Measurements from ENCODE around the gene MYH15. TPM values are rescaled to one million over a fixed set of nuclear protein-coding genes. Genes with fewer than 3 reads are reported as not detected.

Gene MYH15
- total RNA-seq, 1 donor from 2014 or later = 0.52 TPM

GRCh38 chr3:108401836-108402235 is 108.6 kb downstream of the MYH15 start:
- no peak overlapping the region for H3K4me3 ChIP-seq (ENCODE audit: low read length in 3 of 3)
- H3K9me3 ChIP-seq (ENCODE audit: control insufficient read depth in 3 of 3, low read length in 3 of 3) = peaks cover 0 to 5% (median 0%) of the 10 kb centered on the region in 3 donors
- H3K4me1 ChIP-seq (ENCODE audit: control insufficient read depth in 3 of 3, insufficient read depth in 3 of 3, low read length in 3 of 3) = no peaks in the 10 kb centered on the region
- no peaks in the 10 kb centered on the region for H3K27me3 ChIP-seq (ENCODE audit: control insufficient read depth in 3 of 3, insufficient read depth in 3 of 3, low read length in 3 of 3)
- no peak overlapping the region for H3K27ac ChIP-seq (ENCODE audit: low read depth, low read length)
- H3K9ac ChIP-seq (ENCODE audit: low read depth in 1 of 3, low read length in 3 of 3) = no peak overlapping the region
- H3K36me3 ChIP-seq (ENCODE audit: control insufficient read depth in 3 of 3, insufficient read depth in 3 of 3, low read length in 3 of 3) = no peaks in the 10 kb centered on the region

- no peaks in the 10 kb centered on the region for H3K36me3 ChIP-seq (ENCODE audit: control insufficient read depth in 3 of 3, insufficient read depth in 3 of 3, low read length in 3 of 3)
- H3K27me3 ChIP-seq (ENCODE audit: control insufficient read depth in 3 of 3, insufficient read depth in 3 of 3, low read length in 3 of 3) = no peaks in the 10 kb centered on the region
- H3K4me1 ChIP-seq (ENCODE audit: control insufficient read depth in 3 of 3, insufficient read depth in 3 of 3, low read length in 3 of 3) = no peaks in the 10 kb centered on the region
- H3K27ac ChIP-seq (ENCODE audit: low read depth, low read length) = no peak overlapping the region
- no peak overlapping the region for H3K4me3 ChIP-seq (ENCODE audit: low read length in 3 of 3)
- H3K9me3 ChIP-seq (ENCODE audit: control insufficient read depth in 3 of 3, low read length in 3 of 3) = peaks cover 0 to 5% (median 0%) of the 10 kb centered on the region in 3 donors
- H3K9ac ChIP-seq (ENCODE audit: low read depth in 1 of 3, low read length in 3 of 3) = no peak overlapping the region
These were observed 111.9 kb downstream of the MYH15 start for GRCh38 chr3:108398510-108398909.

DNA sequence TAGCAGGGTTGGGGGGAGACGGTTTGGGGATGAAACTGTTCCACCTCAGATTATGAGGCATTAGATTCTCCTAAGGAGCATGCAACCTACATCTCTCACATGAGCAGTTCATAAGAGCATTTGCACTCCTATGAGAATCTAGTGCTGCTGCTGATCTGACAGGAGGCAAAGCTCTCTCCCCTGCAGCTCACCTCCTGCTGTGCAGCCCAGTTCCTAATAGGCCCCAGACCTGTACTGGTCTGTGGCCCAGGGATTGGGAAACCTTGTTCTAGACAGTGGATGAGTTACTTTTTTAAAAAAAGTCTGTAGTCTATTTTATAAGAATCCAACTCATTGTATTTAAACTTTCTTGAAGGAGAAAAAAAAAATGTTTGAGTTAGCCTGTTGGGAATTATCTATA is 114.1 kb downstream of the MYH15 start:
- Histone ChIP-seq H3K9me3 (ENCODE audit: control insufficient read depth in 3 of 3, low read length in 3 of 3) (peaks cover 0 to 5% (median 0%) of the 10 kb centered on the region in 3 donors), H3K27ac (ENCODE audit: low read depth, low read length) (no peak overlapping the region), H3K4me1 (ENCODE audit: control insufficient read depth in 3 of 3, insufficient read depth in 3 of 3, low read length in 3 of 3) (no peaks in the 10 kb centered on the region), H3K4me3 (ENCODE audit: low read length in 3 of 3) (no peak overlapping the region), H3K36me3 (ENCODE audit: control insufficient read depth in 3 of 3, insufficient read depth in 3 of 3, low read length in 3 of 3) (no peaks in the 10 kb centered on the region), H3K9ac (ENCODE audit: low read depth in 1 of 3, low read length in 3 of 3) (no peak overlapping the region), H3K27me3 (ENCODE audit: control insufficient read depth in 3 of 3, insufficient read depth in 3 of 3, low read length in 3 of 3) (no peaks in the 10 kb centered on the region)

DNA sequence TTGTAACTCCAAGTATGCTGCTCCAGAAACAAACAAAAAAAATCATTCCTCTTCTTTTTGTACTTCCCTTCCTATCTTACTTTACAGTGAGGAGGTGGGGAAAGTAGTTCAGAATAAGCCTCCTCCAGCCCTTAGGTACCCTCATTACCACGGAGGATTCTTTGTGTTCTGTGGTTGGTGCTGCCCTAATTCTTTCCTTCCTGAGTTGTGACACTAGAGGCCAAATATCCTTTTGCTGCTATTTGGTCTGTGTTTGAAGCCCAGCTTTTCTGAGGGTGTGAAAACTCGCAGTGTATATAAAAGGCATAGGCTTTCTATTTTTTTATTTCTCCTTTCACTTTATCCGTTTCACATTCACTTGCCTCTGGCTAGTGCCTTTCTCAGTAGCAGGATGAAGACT is 115.8 kb downstream of the MYH15 start:
- no peak overlapping the region for H3K27ac ChIP-seq (ENCODE audit: low read depth, low read length)
- no peak overlapping the region for H3K4me3 ChIP-seq (ENCODE audit: low read length in 3 of 3)
- H3K36me3 ChIP-seq (ENCODE audit: control insufficient read depth in 3 of 3, insufficient read depth in 3 of 3, low read length in 3 of 3) = no peaks in the 10 kb centered on the region
- H3K4me1 ChIP-seq (ENCODE audit: control insufficient read depth in 3 of 3, insufficient read depth in 3 of 3, low read length in 3 of 3) = no peaks in the 10 kb centered on the region
- no peak overlapping the region for H3K9ac ChIP-seq (ENCODE audit: low read depth in 1 of 3, low read length in 3 of 3)
- no peaks in the 10 kb centered on the region for H3K27me3 ChIP-seq (ENCODE audit: control insufficient read depth in 3 of 3, insufficient read depth in 3 of 3, low read length in 3 of 3)
- H3K9me3 ChIP-seq (ENCODE audit: control insufficient read depth in 3 of 3, low read length in 3 of 3) = no peaks in the 10 kb centered on the region

GRCh38 chr3:108394016-108394415 is 116.4 kb downstream of the MYH15 start:
- Histone ChIP-seq H3K27ac (ENCODE audit: low read depth, low read length) (no peak overlapping the region), H3K9me3 (ENCODE audit: control insufficient read depth in 3 of 3, low read length in 3 of 3) (no peaks in the 10 kb centered on the region), H3K4me3 (ENCODE audit: low read length in 3 of 3) (no peak overlapping the region), H3K4me1 (ENCODE audit: control insufficient read depth in 3 of 3, insufficient read depth in 3 of 3, low read length in 3 of 3) (no peaks in the 10 kb centered on the region), H3K27me3 (ENCODE audit: control insufficient read depth in 3 of 3, insufficient read depth in 3 of 3, low read length in 3 of 3) (no peaks in the 10 kb centered on the region), H3K36me3 (ENCODE audit: control insufficient read depth in 3 of 3, insufficient read depth in 3 of 3, low read length in 3 of 3) (no peaks in the 10 kb centered on the region), H3K9ac (ENCODE audit: low read depth in 1 of 3, low read length in 3 of 3) (no peak overlapping the region)

- no peak overlapping the region for H3K27ac ChIP-seq (ENCODE audit: low read depth, low read length)
- H3K4me1 ChIP-seq (ENCODE audit: control insufficient read depth in 3 of 3, insufficient read depth in 3 of 3, low read length in 3 of 3) = no peaks in the 10 kb centered on the region
- H3K27me3 ChIP-seq (ENCODE audit: control insufficient read depth in 3 of 3, insufficient read depth in 3 of 3, low read length in 3 of 3) = no peaks in the 10 kb centered on the region
These were observed 117.1 kb downstream of the MYH15 start for GRCh38 chr3:108393128-108393900.

DNA sequence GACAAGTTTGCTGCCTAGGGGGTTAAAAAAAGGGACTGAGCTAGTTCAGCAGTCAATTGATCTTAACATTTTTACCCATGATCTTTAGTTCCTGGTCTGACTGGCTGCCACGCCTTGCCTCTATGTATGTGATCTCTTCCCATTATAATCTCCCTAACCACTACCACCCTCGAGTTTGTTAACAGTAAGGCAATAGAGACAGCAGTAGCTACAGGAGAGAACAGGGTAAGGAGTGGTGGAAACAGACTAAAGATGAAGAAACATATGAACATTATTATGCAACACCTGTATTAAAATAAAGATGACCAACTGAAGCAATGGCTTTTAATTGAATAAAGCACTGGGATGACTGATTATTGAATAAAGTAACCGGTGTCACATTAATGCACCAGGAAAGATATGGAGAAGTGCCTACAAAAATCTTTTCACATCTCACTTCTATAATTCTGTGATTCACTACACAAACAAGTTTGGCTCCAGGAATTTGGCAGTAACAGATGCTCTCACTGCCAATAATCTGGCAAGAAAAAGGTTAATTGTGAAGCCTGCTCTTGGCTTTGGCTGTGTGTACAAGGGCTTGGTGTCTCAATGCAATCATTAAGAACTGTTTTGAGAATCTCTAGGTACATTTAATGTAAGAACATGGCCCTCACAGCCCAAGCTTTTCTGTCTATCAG is 118.3 kb downstream of the MYH15 start:
- H3K27me3 ChIP-seq (ENCODE audit: control insufficient read depth in 3 of 3, insufficient read depth in 3 of 3, low read length in 3 of 3) = no peaks in the 10 kb centered on the region
- H3K36me3 ChIP-seq (ENCODE audit: control insufficient read depth in 3 of 3, insufficient read depth in 3 of 3, low read length in 3 of 3) = no peaks in the 10 kb centered on the region
- H3K4me3 ChIP-seq (ENCODE audit: low read length in 3 of 3) = no peak overlapping the region
- no peak overlapping the region for H3K27ac ChIP-seq (ENCODE audit: low read depth, low read length)
- no peaks in the 10 kb centered on the region for H3K4me1 ChIP-seq (ENCODE audit: control insufficient read depth in 3 of 3, insufficient read depth in 3 of 3, low read length in 3 of 3)
- no peaks in the 10 kb centered on the region for H3K9me3 ChIP-seq (ENCODE audit: control insufficient read depth in 3 of 3, low read length in 3 of 3)
- no peak overlapping the region for H3K9ac ChIP-seq (ENCODE audit: low read depth in 1 of 3, low read length in 3 of 3)

More at GRCh38 chr3:108393128-108393900, 117.1 kb downstream of the MYH15 start:
- Histone ChIP-seq H3K36me3 (ENCODE audit: control insufficient read depth in 3 of 3, insufficient read depth in 3 of 3, low read length in 3 of 3) (no peaks in the 10 kb centered on the region), H3K9me3 (ENCODE audit: control insufficient read depth in 3 of 3, low read length in 3 of 3) (no peaks in the 10 kb centered on the region), H3K9ac (ENCODE audit: low read depth in 1 of 3, low read length in 3 of 3) (no peak overlapping the region), H3K4me3 (ENCODE audit: low read length in 3 of 3) (no peak overlapping the region)

DNA sequence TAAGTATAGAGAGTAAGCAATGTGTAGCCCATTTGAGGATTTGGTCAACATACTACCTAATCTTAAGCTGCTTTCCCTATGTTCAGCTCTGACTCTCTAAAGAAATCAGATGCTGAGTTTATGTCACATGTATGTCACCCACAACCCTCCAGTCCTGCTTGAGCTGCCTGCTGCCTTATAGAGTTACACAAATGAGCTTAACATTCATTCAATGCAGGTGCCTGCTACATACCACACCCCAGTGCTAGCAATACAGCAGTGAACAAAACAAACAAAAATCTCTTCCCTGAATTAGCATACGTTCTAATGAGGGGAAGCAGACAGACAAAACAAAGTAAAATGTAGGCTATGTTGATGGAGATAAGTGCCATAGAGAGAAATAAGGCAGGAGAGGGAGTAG is 121.0 kb downstream of the MYH15 start:
- H3K9ac ChIP-seq (ENCODE audit: low read depth in 1 of 3, low read length in 3 of 3) = no peak overlapping the region
- no peak overlapping the region for H3K27ac ChIP-seq (ENCODE audit: low read depth, low read length)
- H3K4me3 ChIP-seq (ENCODE audit: low read length in 3 of 3) = no peak overlapping the region
- H3K36me3 ChIP-seq (ENCODE audit: control insufficient read depth in 3 of 3, insufficient read depth in 3 of 3, low read length in 3 of 3) = no peaks in the 10 kb centered on the region
- no peaks in the 10 kb centered on the region for H3K9me3 ChIP-seq (ENCODE audit: control insufficient read depth in 3 of 3, low read length in 3 of 3)
- H3K4me1 ChIP-seq (ENCODE audit: control insufficient read depth in 3 of 3, insufficient read depth in 3 of 3, low read length in 3 of 3) = no peaks in the 10 kb centered on the region
- no peaks in the 10 kb centered on the region for H3K27me3 ChIP-seq (ENCODE audit: control insufficient read depth in 3 of 3, insufficient read depth in 3 of 3, low read length in 3 of 3)

- H3K4me3 ChIP-seq (ENCODE audit: low read length in 3 of 3) = no peak overlapping the region
- no peaks in the 10 kb centered on the region for H3K27me3 ChIP-seq (ENCODE audit: control insufficient read depth in 3 of 3, insufficient read depth in 3 of 3, low read length in 3 of 3)
- H3K9me3 ChIP-seq (ENCODE audit: control insufficient read depth in 3 of 3, low read length in 3 of 3) = no peaks in the 10 kb centered on the region
- no peak overlapping the region for H3K27ac ChIP-seq (ENCODE audit: low read depth, low read length)
- no peaks in the 10 kb centered on the region for H3K36me3 ChIP-seq (ENCODE audit: control insufficient read depth in 3 of 3, insufficient read depth in 3 of 3, low read length in 3 of 3)
- H3K4me1 ChIP-seq (ENCODE audit: control insufficient read depth in 3 of 3, insufficient read depth in 3 of 3, low read length in 3 of 3) = no peaks in the 10 kb centered on the region
- H3K9ac ChIP-seq (ENCODE audit: low read depth in 1 of 3, low read length in 3 of 3) = no peak overlapping the region
These were observed 122.0 kb downstream of the MYH15 start for GRCh38 chr3:108388136-108389132.

Data from skeletal muscle tissue (tissue), 4 donors.